Endothelial cell of umbilical vein (primary cell): Measurements from ENCODE around the gene GLB1L2. TPM values are rescaled to one million over a fixed set of nuclear protein-coding genes. Genes with fewer than 3 reads are reported as not detected.

ENCODE experiments used
- BruUV-seq: library from RNA; stranded (reverse); fragments of 400-500 nt; replicated peaks from 2 replicates; lab custom pipeline; 2021; lab: Mats Ljungman, UMichigan
- CTCF ChIA-PET: fragments of 300-600, 350-600 bp; sonication (Branson Sonifier 250); formaldehyde crosslinking; loops from one replicate; lab custom pipeline; 2021; ENCODE audit warnings: antibody characterized with exemption, inconsistent platforms; lab: Charles Lee
- POLR2A ChIA-PET: fragments of 300-600, 350-600 bp; sonication (Branson Sonifier 250); formaldehyde crosslinking; loops from one replicate; lab custom pipeline; 2021; ENCODE audit warnings: antibody characterized with exemption, inconsistent platforms; lab: Charles Lee
- DNase-seq: peaks from one replicate; pipeline ENCODE4 v3.0.0-alpha.2; 2011; ENCODE audit warnings: low read depth, low spot score
- FAIRE-seq: peaks from 2 replicates; lab custom pipeline; 2011; peaks lifted over from hg19 to GRCh38; lab: Jason Lieb, UNC
- H2AFZ ChIP-seq: 2 replicates; pipeline ENCODE4 v1.6.0; 2012; ENCODE audit warnings: low read depth, low read length, control low read depth, inconsistent platforms
- H3K27ac ChIP-seq: 2 replicates; pipeline ENCODE4 v1.5.1; 2011; ENCODE audit warnings: low read depth, mild to moderate bottlenecking, control low read depth, low read length, moderate library complexity; ENCODE audit not compliant: insufficient read depth
- H3K27me3 ChIP-seq, 2 experiments: 2 replicates each; pipeline versions ENCODE4 v1.6.0 to v1.6.1; 2011; ENCODE audit warnings: low read length in 2 of 2, mixed read lengths in 1 of 2; ENCODE audit not compliant: control insufficient read depth in 2 of 2, insufficient read depth in 2 of 2
- H3K36me3 ChIP-seq, 2 experiments: 2 replicates in 1 of 2; 3 replicates in 1 of 2; pipeline ENCODE4 v1.5.1; 2011; ENCODE audit warnings: low read length in 2 of 2, mild to moderate bottlenecking in 1 of 2, moderate library complexity in 1 of 2; ENCODE audit not compliant: control insufficient read depth in 2 of 2, insufficient read depth in 2 of 2; ENCODE audit errors: extremely low read depth in 1 of 2
- H3K4me1 ChIP-seq: 3 replicates; pipeline ENCODE4 v1.5.1; 2011; ENCODE audit warnings: mild to moderate bottlenecking, low read length; ENCODE audit not compliant: control insufficient read depth, insufficient read depth; ENCODE audit errors: extremely low read depth
- H3K4me2 ChIP-seq: 2 replicates; pipeline ENCODE4 v1.6.1; 2011; ENCODE audit warnings: low read length, control low read depth, mixed read lengths; ENCODE audit not compliant: insufficient read depth
- H3K4me3 ChIP-seq, 3 experiments: fragments of 200-600 bp in 1 of 3; sonication (generic), shearing (Covaris generic) in 1 of 3; replicated peaks in 1 of 3; 2 replicates each; pipeline ENCODE4 v1.5.1; 2011 to 2016; ENCODE audit warnings: control low read depth in 3 of 3, low read length in 3 of 3, mild to moderate bottlenecking in 2 of 3, inconsistent platforms in 1 of 3, low read depth in 1 of 3, moderate library complexity in 1 of 3; ENCODE audit not compliant: insufficient read depth in 1 of 3
- H3K79me2 ChIP-seq: 2 replicates; pipeline ENCODE4 v1.6.0; 2012; ENCODE audit warnings: low read length, inconsistent platforms; ENCODE audit not compliant: control insufficient read depth, insufficient read depth
- H3K9ac ChIP-seq: replicated peaks from 2 replicates; pipeline ENCODE3; 2011; ENCODE audit warnings: low read length, control low read depth; ENCODE audit not compliant: insufficient read depth; ENCODE audit errors: extremely low read depth
- H3K9me1 ChIP-seq: replicated peaks from 3 replicates; pipeline ENCODE4 v1.6.0; 2011; ENCODE audit warnings: mild to moderate bottlenecking, low read length; ENCODE audit not compliant: control insufficient read depth, insufficient read depth; ENCODE audit errors: extremely low read depth
- H3K9me3 ChIP-seq: replicated peaks from 2 replicates; pipeline ENCODE4 v1.5.1; 2012; ENCODE audit warnings: low read length, inconsistent platforms; ENCODE audit not compliant: control insufficient read depth, insufficient read depth
- H4K20me1 ChIP-seq: replicated peaks from 2 replicates; pipeline ENCODE3; 2011; ENCODE audit warnings: mild to moderate bottlenecking, low read length; ENCODE audit not compliant: control insufficient read depth, insufficient read depth; ENCODE audit errors: extremely low read depth
- CTCF ChIP-seq, 2 donors: IDR thresholded peaks; 1 replicate in 1 of 2; 2 replicates in 1 of 2; pipeline ENCODE4 v1.5.1; 2011; ENCODE audit warnings: low read length in 2 of 2, mild to moderate bottlenecking in 2 of 2, moderate library complexity in 2 of 2, control low read depth in 1 of 2, inconsistent platforms in 1 of 2, low read depth in 1 of 2; ENCODE audit not compliant: insufficient read depth in 1 of 2; ENCODE audit errors: extremely low read depth in 1 of 2
- EZH2 ChIP-seq: IDR thresholded peaks from 2 replicates; pipeline ENCODE4 v1.6.1; 2012; ENCODE audit warnings: borderline replicate concordance, low read depth, mild to moderate bottlenecking, moderate library complexity, low read length, inconsistent platforms; ENCODE audit not compliant: severe bottlenecking
- FOS ChIP-seq: IDR thresholded peaks from 2 replicates; pipeline ENCODE4 v1.6.1; 2011; ENCODE audit warnings: mild to moderate bottlenecking, low read length, moderate library complexity, borderline replicate concordance; ENCODE audit not compliant: insufficient read depth
- GATA2 ChIP-seq: IDR thresholded peaks from 2 replicates; pipeline ENCODE4 v1.7.0; 2011; ENCODE audit warnings: low read depth, mild to moderate bottlenecking, moderate library complexity, mixed read lengths, low read length; ENCODE audit not compliant: insufficient read length, insufficient read depth
- JUN ChIP-seq: IDR thresholded peaks from 2 replicates; pipeline ENCODE4 v1.6.1; 2011; ENCODE audit warnings: borderline replicate concordance, low read depth; ENCODE audit not compliant: insufficient read length, insufficient read depth
- MAX ChIP-seq: IDR thresholded peaks from 2 replicates; pipeline ENCODE4 v1.6.1; 2011; ENCODE audit not compliant: insufficient read depth, insufficient read length
- MYC ChIP-seq: IDR thresholded peaks from one replicate; pipeline ENCODE4 v1.6.1; 2011; ENCODE audit warnings: mild to moderate bottlenecking, low read depth, low read length
- POLR2A ChIP-seq: IDR thresholded peaks from 2 replicates; pipeline ENCODE4 v1.6.1; 2012; ENCODE audit warnings: low read depth, mild to moderate bottlenecking, control low read depth, low read length
- POLR2AphosphoS5 ChIP-seq: IDR thresholded peaks from 2 replicates; pipeline ENCODE4 v1.6.1; 2012; ENCODE audit warnings: low read depth, mild to moderate bottlenecking, control low read depth, low read length, moderate library complexity; ENCODE audit not compliant: insufficient read depth
- dilution Hi-C: fragments of 300-500 bp; cut with MboI; formaldehyde crosslinking; loops from one replicate; pipeline ENCODE4 v1.15.0; 2019; ENCODE audit warnings: low sequenced_read_pairs; ENCODE audit not compliant: extremely low pct_ligation_motif_present
- intact Hi-C: fragments of 100-400 bp; cut with micrococcal nuclease; formaldehyde crosslinking; loops from one replicate; pipeline ENCODE4 v1.10.0; 2022
- polyA plus RNA-seq, 4 experiments: library from polyadenylated mRNA; depleted of rRNA in 3 of 4; stranded (reverse) in 3 of 4; unstranded in 1 of 4; fragments of >200 nt; gene quantifications; 2 replicates each; pipeline versions ENCODE4 v1.2.1 to v1.2.3, GENCODE V29; 2011 to 2012; ENCODE audit warnings: missing spikeins in 1 of 4
- total RNA-seq: library from RNA; stranded (reverse); gene quantifications from 2 replicates; pipeline ENCODE4 v1.2.3, GENCODE V29; 2021

The GLB1L2 gene
- total and polyA plus RNA-seq, 2 donors (not counting 3 experiments of a cell fraction or from before 2014, with no cell fraction given), result 0.55 to 0.59 TPM

GRCh38 chr11:134406264-134407185, 74.7 kb downstream of the GLB1L2 start:
- Histone ChIP-seq H3K79me2 (no peaks in the 10 kb centered on the region), H4K20me1 (no peaks in the 10 kb centered on the region), H3K27me3 (peaks cover 11% of the 10 kb centered on the region in 2 experiments), H3K36me3 (no peaks in the 10 kb centered on the region), H3K4me3 (no peak overlapping the region), H3K9ac (no peak overlapping the region), H3K4me2 (no peak overlapping the region), H3K4me1 (no peaks in the 10 kb centered on the region), H2AFZ (no peak overlapping the region), H3K27ac (no peak overlapping the region), H3K9me1 (no peaks in the 10 kb centered on the region), H3K9me3 (no peaks in the 10 kb centered on the region)
- dilution Hi-C loops (no loop called here), intact Hi-C loops (no loop called here)
- CTCF ChIA-PET, result no interaction called here
- BruUV-seq, result no TSS peak
- FAIRE-seq, result no peak
- POLR2A ChIA-PET, result no interaction called here
- no peak for DNase-seq
- TF ChIP-seq MYC (no peak), GATA2 (no peak), CTCF (IDR thresholded peaks at IDR 0.05; ENCODE audit: extremely low read depth in 1 of 2, insufficient read depth in 1 of 2, low read depth in 1 of 2, low read length in 2 of 2) (no peak), EZH2 (no peak), MAX (no peak), FOS (no peak), JUN (no peak), POLR2A (no peak), POLR2AphosphoS5 (no peak)
